OCI-LY3 (cell line): ENCODE measurements around the gene CCDC7.

ENCODE experiments used
- EZH2phosphoT487 ChIP-seq: fragments of 200-600 bp; shearing (Covaris generic); IDR thresholded peaks from 2 replicates; pipeline ENCODE4 v1.6.1; 2018; ENCODE audit warnings: antibody characterized with exemption, mixed run types, low read depth
- TF ChIP-seq, protein P1 (sequence below): fragments of 200-600, 300-600 bp; sonication (generic); IDR thresholded peaks from 2 replicates; pipeline ENCODE4 v1.5.1; 2014; ENCODE audit warnings: antibody characterized with exemption, low read length, low read depth

DNA sequence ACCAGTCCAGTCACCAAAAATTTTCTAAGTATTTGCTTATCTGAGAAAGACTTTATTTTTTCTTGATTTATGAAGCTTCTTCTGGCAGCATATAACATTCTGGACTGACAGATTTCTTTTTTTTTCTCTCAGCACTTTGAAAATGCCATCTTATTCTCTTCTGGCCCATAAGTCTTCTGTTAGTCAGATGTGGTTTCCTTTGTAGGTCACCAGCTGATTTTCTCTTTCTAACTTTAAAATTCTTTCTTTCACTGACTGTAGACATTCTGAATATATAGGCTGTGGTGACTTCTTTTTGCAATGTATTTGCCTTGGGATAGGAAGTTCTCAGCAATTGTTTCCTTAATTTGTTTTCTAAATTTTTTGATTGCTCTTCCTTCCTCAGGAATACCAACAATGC is 172.5 kb downstream of the CCDC7 start:
- TF ChIP-seq, protein P1, sequence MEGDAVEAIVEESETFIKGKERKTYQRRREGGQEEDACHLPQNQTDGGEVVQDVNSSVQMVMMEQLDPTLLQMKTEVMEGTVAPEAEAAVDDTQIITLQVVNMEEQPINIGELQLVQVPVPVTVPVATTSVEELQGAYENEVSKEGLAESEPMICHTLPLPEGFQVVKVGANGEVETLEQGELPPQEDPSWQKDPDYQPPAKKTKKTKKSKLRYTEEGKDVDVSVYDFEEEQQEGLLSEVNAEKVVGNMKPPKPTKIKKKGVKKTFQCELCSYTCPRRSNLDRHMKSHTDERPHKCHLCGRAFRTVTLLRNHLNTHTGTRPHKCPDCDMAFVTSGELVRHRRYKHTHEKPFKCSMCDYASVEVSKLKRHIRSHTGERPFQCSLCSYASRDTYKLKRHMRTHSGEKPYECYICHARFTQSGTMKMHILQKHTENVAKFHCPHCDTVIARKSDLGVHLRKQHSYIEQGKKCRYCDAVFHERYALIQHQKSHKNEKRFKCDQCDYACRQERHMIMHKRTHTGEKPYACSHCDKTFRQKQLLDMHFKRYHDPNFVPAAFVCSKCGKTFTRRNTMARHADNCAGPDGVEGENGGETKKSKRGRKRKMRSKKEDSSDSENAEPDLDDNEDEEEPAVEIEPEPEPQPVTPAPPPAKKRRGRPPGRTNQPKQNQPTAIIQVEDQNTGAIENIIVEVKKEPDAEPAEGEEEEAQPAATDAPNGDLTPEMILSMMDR = no peak
- TF ChIP-seq EZH2phosphoT487 = no peak
